CD1c-positive myeloid dendritic cell (primary cell): Measurements from ENCODE around the gene MEIS2.

ENCODE experiments used
- DNase-seq: peaks from one replicate; pipeline ENCODE4 v3.0.0-alpha.2; 2016; ENCODE audit errors: extremely low spot score

The MEIS2 gene

DNA sequence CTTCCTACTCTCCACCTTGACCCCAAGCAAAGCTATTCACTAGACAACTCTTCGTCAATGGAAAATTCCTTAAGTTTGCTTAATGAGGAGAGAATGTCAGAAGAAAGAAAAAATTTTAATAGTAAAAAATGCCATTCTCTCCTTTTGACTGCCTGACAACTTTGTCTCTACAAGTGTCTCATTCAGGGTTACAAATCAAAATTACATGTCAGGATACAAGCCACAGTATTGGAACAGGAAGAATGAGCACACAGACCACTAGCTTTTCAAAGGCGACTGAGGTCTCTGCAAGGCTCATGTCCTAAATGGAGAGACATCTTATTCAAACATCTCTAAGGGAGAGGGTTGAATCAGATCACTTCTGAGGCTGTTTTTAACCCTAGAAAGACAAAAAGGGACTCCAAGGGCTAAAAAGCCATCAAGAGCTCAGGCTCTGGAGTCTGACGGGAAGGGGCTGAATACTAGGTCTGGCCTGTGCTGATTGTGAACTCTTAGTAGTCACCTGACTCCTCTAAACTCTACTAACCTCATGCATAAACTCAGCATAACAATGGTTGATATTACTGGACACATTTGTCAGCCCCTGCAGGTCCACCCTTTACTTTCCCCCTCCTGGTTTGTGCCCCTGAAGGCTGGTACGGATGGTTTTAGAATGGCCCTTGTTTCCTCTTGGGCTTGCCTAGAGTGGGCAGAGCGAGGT is 12.8 kb upstream of the MEIS2 start:
- no peak for DNase-seq

DNA sequence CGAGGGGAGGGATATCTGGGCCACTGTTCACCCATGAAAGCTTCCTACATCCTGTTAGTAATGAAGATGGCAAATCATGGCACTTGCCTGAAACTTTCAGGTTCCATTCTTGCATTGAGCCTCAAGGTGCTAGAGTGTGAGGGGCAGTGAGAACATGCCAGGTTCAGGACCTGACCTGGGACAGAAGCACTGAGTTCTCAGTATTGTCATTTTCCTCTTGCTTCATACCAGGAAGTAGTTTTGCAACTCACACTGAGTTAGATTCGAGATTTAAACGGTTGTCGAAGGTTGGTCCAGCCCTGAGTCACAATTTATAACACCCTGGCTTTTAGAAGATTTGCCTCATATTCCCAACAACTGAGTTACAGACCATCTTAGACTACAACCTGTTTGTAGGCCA is 11.8 kb upstream of the MEIS2 start:
- no peak for DNase-seq

DNA sequence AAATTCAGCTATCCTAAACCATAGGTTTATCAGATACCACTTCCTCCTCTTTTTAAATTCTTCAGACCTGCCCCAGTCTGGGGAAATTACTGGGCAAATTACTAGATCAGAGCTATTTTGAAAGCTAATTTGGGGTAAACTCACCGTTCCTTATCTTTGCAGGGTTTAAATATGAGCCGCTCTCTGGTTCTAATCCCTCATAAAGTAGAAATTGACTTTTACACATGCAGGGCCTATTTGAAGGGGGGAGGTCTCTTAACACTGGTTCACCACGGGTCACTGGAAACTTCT is 11.0 kb upstream of the MEIS2 start:
- no peak for DNase-seq

DNA sequence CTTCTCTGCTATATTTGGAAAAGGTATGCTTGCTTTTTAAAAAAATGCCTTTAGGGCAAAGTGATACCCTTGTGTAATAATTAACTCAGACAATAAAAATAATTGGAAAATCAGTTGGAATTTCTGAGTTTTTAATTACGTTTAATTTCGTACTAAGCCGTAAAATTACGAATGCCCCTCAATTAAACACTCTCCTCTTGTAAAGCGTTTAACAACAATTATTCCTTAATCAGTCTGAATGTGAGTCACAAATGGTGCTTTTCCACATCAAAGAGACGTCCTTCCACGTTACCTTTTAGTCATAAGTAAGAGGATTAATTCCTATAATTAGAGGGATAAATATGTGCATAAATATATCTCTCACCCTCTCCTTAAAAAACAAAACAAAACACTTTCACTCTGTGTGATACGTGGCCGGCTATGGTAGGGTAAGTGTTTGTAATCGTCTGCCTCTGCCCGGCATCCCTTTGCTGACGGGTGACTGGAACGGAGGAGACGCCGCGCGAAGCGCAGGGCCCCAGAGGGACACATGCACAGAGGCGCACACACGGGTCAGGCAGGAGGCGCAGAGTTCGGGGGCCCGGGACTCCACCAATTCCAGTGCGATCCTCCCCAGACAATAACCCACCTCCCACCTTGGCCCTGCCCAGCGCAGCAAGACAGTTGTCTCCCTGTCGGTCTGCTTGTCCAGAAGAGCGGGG is 9.7 kb upstream of the MEIS2 start:
- DNase-seq = no peak

DNA sequence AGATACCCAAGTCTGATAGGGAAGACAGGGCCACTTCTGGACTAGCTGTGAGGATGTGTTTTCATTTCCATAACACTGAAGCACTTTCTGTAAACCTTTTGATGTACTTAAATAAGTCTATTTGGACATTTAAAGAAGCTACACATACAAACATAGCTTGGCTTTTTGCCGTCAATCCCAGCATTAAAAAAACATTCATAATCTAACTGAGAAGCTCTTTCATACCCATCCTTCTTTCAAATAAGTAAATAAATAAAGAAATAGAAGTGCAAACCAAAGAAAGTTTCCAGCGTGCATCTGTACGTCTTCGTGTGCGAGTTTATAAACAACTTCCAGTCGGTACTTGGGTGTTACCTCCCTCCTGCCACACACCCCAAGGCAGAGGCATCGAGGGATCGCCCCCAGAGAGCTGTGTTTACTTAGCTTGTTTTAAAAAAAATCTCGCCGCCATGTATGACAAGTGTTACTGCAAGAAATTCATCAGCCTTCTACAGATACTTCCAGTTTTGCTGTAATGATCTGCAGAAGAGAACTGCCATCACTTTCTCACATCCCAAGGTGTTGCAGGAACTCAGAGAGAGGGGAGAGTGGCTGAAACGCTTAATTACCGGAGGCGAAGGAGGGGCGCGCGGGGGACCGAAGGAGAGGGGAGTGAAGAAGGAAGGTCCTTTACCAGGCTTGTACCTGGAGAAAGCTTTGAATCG is 9.0 kb upstream of the MEIS2 start:
- DNase-seq = no peak

DNA sequence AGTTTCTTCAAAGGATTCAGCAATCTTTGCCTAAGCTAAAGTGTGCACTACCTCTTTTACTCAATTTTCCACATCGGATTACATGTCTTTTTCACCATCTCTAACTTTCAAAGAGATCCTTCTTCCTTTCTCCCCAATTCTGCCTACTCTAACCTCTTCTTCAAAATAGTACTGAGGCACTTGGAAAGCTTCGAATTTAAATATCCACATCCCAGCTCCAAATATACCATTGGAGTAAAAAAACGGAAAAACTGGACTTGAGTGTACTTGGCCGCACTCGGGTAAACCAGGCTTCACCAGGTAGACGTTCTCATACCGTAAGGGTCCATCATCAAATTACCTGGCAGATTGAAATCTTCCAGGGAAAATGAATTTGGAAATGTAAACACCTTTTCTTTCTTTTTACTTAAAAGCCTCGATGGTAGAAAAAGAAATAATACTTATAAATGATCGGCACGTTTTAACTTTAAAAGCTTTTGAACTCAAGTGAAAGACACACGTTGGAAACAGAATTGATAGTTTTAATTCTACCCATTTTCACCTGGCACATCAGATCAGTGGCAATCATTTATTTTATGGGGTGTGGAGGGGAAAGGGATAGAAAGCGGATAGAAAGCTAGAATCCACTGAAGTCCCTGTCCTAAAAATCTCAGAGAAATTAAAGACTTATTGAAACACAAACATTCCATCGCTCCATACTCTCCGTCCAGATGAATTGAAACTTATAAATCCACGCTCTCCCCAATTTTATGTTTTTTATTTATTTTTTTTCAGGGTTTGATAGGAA is 8.2 kb upstream of the MEIS2 start:
- no peak for DNase-seq

DNA sequence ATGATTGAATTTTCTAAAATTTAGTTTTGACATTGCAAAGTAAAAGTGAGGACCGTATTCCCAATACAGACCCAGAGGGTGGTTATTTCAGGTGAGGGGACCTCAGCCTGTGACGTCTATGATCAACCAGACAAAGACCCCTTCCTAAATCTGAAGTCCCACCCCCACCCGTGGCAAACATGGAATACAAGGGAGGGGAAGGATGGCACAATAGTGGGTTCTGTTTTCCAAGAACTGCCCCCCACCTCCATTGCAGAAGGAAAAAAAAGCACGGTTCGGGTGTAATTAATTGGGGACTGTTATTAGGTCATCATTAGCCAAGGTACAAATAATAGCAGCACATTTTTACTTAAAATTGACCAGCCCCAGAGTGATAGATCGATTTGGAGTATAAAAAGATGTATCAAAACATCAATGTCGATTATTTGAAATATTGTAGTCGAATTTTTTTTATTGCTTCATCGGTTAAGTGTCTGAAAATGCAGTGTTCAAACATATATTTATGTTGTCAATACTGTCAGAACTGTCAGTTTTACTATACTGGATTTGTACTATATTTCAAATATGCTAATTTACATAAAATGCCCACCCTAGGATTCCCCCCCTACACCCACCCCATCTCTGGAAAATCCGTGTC is 7.5 kb upstream of the MEIS2 start:
- DNase-seq = no peak

DNA sequence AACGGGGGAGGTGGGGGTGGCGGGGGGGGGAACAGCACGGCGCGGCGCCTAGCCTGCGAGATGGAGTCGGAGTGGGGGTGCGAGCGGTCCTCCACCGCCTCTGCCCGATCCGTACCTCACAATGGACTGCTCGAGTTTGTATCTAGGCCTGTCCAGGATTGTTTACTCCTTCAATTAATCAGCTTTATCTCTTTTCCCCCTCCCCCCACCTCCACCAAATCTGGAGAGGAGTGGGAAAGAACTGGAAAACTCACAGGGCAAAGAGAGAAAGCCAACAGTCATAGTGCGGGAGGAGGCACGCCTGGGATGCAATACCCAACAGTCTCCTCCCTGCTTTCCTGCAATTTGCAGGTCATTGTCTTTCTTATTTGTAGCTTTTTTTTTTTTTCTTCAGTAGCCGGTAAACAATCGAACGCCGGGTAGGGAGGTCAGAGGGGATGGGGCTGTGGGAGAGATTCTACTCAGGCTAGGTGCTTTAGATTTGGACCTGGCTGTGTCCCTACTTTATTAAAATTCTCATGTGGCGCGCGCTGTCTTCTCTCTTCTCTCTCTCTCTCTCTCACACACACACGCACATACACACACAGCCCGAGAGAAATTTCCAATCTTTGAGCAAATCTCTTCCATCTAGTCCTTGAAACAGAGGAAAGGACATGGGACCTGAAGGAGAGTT is 6.9 kb upstream of the MEIS2 start:
- no peak for DNase-seq

DNA sequence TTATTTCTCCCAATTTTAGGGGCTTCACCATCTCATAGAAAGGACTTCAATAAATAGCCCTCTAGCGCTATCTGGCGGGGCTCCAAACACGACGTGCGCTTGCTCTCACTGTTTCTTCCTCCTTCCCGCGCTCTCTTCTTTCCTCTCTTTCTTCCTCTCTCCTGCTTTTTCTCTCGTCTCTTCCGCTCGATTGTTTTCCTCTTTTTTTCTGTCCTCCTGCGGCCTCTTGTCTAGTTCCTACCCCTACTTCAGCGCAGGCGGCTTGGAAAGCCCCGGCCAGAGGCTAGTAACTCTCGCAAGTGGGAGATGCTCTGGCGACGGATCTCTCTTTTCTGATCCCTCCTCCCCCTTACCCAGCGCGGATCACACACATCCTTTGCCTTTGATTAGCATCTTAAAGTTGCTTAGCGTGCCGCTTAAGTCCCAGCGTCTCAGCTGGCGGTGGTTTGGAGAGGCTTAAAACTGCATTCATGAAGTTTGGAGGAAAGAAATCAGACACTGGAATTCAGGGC is 6.2 kb upstream of the MEIS2 start:
- DNase-seq = no peak

DNA sequence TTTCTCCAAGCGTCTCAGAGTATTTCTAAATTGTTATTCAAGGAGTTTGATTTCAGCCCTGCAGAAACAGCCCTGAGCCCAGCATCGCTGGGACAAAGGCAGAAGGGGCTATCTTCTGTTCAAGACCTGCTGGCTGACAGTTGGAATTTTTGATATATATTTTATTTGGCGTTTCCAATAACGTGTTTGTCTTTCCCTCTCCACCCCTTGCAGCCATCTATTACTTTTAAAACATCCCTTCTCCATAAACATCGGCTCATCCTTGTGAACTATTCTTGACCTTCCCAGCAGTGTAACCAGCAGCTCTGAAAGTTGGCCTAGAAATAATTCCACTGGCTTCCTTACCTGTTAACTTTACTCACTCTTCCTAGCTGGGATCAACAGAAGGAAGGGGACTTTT is 5.5 kb upstream of the MEIS2 start:
- DNase-seq = no peak

DNA sequence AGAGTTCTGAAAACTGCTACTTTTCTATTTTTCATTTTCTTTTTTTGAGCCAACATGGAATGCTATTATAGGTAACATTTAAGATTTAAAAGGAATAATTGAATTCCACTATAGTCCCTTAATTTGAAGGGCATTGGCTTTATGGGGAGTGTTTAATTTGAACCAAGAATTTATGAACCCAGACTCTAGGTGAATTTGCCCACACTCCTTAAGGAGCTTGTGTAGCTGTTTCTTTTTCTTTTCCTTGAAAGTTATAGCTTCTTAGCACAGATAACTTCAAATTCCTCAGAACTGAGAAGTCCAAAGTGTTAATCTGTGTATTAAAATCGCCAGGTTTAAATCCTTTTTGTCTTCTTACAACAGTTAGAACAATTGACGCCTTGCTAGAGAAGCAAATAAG is 4.7 kb upstream of the MEIS2 start:
- DNase-seq = no peak

DNA sequence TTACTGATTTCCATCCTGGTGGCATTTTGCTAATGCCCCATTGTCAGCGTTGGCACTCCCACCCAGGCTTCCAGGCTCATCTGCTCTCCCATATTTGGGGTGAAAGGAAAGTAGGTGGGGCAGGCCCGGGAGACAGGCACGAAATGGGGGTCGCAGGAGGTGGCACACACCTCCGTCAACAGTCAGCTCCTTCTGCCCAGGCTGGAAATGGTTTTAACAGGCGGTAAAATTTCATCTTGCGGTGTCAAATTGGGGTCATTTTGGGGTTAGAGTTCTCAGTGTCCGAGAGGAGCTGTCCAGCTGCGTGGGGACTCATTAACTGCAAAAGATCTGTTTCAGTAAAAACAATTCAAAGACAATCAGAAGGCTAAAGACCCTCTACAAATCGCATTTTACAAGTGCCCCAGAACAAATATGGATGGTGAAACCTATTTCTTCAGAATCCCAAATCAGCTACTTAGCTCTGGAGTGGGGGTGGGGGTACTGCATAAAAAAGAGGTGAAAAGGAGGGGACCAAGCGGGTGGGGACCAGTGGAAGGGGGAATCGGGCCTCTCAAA is 4.2 kb upstream of the MEIS2 start:
- no peak for DNase-seq

DNA sequence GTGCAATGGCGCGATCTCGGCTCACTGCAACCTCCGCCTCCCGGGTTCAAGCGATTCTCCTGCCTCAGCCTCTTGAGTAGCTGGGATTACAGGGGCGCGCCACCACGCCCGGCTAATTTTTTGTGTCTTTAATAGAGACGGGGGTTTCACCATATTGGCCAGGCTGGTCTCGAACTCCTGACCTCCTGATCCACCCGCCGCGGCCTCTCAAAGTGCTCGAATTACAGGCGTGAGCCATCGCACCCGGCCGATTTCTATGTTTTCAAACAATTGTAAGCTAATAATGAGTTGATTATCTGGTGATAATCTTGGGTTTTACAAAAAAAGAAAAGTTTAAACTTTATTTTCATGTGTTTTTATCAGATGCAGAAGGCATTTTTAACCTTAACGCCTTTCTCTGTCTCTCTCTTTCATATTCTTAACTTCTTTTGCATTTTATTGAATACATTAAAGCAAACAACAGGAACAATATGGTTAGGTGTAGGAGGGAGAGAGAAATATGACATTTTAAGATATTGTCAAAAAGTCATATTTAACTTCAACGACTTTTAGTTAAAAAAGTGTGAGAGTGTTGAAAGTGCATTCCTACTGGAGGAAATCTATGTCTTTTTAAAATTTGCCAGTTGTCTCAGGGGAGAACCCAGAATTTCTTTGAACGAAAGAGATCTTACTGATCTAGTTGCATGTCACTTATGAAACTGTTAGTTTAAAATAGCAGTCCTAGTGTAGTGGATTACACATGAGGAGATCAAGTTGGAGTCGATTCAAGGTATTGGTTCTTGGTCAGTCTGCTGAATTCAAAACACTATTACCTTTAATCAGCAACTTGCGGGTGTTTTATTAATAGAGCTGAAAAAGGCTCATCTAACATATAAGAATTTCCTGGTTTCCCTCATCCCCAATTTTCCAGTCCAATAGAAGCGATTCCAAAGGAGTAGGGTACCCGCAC is 3.4 kb upstream of the MEIS2 start:
- DNase-seq = no peak

DNA sequence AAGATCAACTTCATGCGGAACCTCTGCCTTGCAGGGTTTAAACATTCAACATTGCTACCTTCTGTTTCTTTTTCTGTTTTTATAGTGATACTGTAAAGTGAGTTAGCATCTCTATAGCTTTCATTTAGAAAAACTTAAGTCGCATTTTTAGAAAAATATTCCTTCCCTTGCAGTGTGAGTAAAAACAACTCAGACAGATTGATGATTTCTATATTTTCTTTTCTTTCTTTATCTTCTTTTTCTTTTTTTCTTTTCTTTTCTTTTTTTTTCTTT is 2.8 kb upstream of the MEIS2 start:
- no peak for DNase-seq

DNA sequence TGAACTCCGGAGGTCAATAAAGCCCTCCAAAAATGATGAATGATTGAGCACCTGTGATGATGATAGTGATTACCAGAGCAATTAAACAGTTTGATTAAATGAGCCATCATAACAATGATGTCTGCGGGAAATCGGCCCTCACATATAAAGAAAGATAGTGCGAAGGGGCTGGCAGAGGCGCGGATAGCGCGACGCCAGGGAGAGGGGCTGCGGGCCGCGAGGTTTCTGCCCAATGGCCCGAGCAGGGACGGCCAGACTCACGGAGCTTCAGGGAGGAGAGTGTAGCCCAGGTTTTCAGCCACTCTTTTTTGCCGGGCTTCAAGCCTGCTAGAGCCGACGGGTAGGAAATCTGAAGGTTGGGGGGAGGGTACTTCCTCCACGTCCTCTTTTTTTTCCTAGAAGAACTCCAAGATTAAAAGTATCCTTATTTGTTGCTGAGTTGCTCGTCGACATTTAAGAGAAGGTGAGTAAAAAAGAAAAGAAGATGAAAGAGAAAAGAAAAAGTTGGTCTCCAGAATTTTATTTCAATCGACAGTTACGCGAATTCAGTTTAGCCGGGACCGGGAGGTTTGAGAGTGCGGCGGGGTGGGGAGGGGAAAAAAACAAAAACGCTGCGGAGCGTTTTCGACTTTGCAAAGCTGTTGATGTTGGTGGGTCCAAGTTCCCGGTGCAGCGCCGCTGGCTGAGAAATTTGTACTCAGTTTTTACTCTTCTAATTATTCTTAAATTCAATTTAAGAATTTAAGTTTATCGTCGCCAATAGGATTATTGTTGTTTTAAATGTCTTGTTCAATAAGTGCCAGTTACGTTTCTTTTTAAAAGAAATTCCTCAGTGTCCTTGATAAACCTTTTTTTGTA is 2.2 kb upstream of the MEIS2 start:
- DNase-seq = no peak

DNA sequence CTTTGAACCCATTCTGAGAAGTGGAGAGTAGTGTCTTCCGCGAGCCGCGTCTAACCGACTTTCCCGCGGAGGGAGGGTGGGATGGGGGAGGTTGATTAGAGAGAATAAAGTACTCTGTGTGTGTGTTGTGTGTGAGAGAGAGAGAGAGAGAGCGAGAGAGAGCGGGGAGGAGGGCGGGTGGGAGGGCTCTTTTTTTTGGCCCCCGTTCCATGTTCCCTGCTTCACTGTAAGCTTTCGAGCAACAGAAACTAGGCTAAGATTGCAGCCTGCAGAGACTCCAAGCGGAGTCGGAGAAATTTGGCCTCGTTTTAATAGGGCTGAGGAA is 1.6 kb upstream of the MEIS2 start:
- no peak for DNase-seq

DNA sequence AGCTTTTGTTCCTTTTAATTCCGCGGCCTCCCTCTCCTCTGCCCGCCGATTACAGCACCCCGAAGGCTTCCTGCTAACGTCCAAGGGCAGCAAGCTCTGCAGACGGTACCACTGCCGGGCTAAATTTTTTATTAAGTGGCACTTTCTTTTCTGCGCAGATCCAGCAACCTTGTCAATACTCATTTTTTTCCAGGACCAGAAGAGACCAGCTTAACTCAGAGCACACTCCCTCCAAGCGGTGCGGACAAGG is 542 bp upstream of the MEIS2 start:
- peak; percentile 9 for DNase-seq

DNA sequence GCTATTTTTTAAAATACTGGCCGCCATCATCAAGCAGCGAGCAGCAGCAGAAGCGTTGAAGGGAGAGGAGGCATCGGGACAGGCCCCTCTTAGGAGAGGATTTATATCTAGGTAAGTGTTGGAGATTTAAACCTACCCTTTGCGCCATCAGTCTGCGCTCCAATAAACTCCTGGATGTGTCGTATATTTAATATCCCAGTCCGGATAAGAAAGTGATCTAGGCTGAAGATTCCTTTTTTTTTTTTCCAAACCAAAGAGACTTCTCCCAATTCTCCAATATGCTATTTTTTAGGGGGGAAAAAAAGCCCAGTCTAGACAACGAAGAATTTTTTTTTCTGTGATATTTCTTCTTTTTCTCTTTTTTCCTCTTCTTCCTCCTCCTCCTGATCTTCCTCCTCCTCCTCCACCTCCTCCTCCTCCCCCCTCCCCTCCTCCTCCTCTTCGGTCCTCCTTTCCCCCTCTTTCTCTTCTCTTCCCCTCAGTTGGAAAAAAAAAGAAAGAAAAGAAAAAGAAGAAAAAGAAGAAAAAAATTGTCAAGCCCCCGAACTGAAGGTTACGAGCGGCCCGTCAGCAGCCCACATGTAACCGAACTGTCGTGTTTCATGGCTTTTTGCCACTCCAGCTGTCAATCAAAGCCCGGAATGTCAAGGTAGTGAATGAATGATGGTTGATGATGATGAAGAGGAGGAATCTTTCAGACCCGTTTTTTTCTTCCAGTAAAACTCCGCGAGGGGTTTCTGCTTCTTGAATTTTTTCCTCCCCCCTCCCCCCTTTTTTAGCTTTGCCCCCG is 835 bp downstream of the MEIS2 start:
- no peak for DNase-seq
